A549 (cell line): Measurements from ENCODE around the gene CCR5. TPM values are rescaled to one million over a fixed set of nuclear protein-coding genes. Genes with fewer than 3 reads are reported as not detected.
"Not testable (repeated sequence)": the region's sequence is repeated elsewhere in the genome, so short reads cannot be mapped to it uniquely, and the experiment has no call there.

Source experiments
- ATAC-seq, 2 experiments: fragments of 200-7000 bp in 1 of 2; fragments of >200 bp in 1 of 2; cut with Nextera tagmentation in 1 of 2; cut with Tn5 transposase in 1 of 2; 3 replicates each; pipeline versions ENCODE4 v1.8.0 to v1.9.1; 2018 to 2020; ENCODE audit warnings: mild to moderate bottlenecking in 1 of 2, moderate library complexity in 1 of 2
- CTCF ChIA-PET: fragments of 300-600 bp; sonication (Branson Sonifier 250); formaldehyde crosslinking; extraction: SDS; loops from one replicate; lab custom pipeline; 2021; ENCODE audit warnings: antibody characterized with exemption, inconsistent platforms; lab: Yijun Ruan, JAX
- POLR2A ChIA-PET: fragments of 350-600 bp; formaldehyde crosslinking; extraction: SDS; loops from one replicate; lab custom pipeline; 2021; ENCODE audit warnings: antibody characterized with exemption, inconsistent platforms; lab: Yijun Ruan, JAX
- DNase-seq, 2 experiments: peaks; one replicate each; pipeline versions ENCODE4 v3.0.0 to v3.0.0-alpha.2; 2011 to 2016; ENCODE audit warnings: low read depth in 1 of 2, low spot score in 1 of 2
- FAIRE-seq: peaks from 2 replicates; lab custom pipeline; 2011; peaks lifted over from hg19 to GRCh38; lab: Jason Lieb, UNC
- H3K27ac ChIP-seq, 2 experiments: fragments of >200 bp; sonication (Bioruptor Twin); formaldehyde crosslinking; 3 replicates each; pipeline ENCODE4 v1.5.1; 2016 to 2017
- H3K4me1 ChIP-seq: fragments of >200 bp; sonication (Bioruptor Twin); formaldehyde crosslinking; 3 replicates; pipeline ENCODE4 v1.6.1; 2016
- H3K4me2 ChIP-seq: fragments of >200 bp; sonication (Bioruptor Twin); formaldehyde crosslinking; 3 replicates; pipeline ENCODE4 v1.6.1; 2016
- H3K4me3 ChIP-seq: fragments of >200 bp; sonication (Bioruptor Twin); formaldehyde crosslinking; 3 replicates; pipeline ENCODE4 v1.5.1; 2016
- H3K9me3 ChIP-seq: fragments of >200 bp; sonication (Bioruptor Twin); formaldehyde crosslinking; 3 replicates; pipeline ENCODE4 v1.6.1; 2016
- ATOH8 ChIP-seq: fragments of 250-450 bp; sonication (Bioruptor Pico); IDR thresholded peaks from 2 replicates; pipeline ENCODE4 v1.5.0; 2020; ENCODE audit warnings: low read depth, mild to moderate bottlenecking, moderate library complexity
- CTCF ChIP-seq: fragments of >200 bp; sonication (Bioruptor Twin); formaldehyde crosslinking; IDR thresholded peaks from 3 replicates; pipeline ENCODE4 v1.5.1; 2016
- EHF ChIP-seq: fragments of 250-450 bp; sonication (Bioruptor Pico); IDR thresholded peaks from 2 replicates; pipeline ENCODE4 v1.5.0; 2020; ENCODE audit warnings: mild to moderate bottlenecking
- ELK1 ChIP-seq: fragments of 150-350 bp; IDR thresholded peaks from 2 replicates; pipeline ENCODE4 v1.6.1; 2014; ENCODE audit warnings: low read depth, mild to moderate bottlenecking, low read length
- EP300 ChIP-seq, 2 experiments: fragments of >200 bp; sonication (Bioruptor Twin); formaldehyde crosslinking; IDR thresholded peaks; 2 replicates in 1 of 2; 3 replicates in 1 of 2; pipeline ENCODE4 v1.6.1; 2016 to 2017
- FOSB ChIP-seq: fragments of 250-450 bp; sonication (Bioruptor Pico); IDR thresholded peaks from 2 replicates; pipeline ENCODE4 v1.5.0; 2020; ENCODE audit warnings: mild to moderate bottlenecking, moderate library complexity
- GATA3 ChIP-seq: IDR thresholded peaks from 2 replicates; pipeline ENCODE4 v1.6.1; 2012; ENCODE audit warnings: borderline replicate concordance
- HDAC2 ChIP-seq: fragments of 200-600 bp; sonication (generic); IDR thresholded peaks from 2 replicates; pipeline ENCODE4 v1.6.1; 2016
- HEYL ChIP-seq: fragments of 250-450 bp; sonication (Bioruptor Pico); IDR thresholded peaks from 2 replicates; pipeline ENCODE4 v1.8.0; 2021; ENCODE audit warnings: mild to moderate bottlenecking, moderate library complexity
- HOXA7 ChIP-seq: fragments of 250-450 bp; sonication (Bioruptor Pico); IDR thresholded peaks from 2 replicates; pipeline ENCODE4 v1.5.0; 2020; ENCODE audit warnings: mild to moderate bottlenecking, moderate library complexity
- HOXB5 ChIP-seq: fragments of 250-450 bp; sonication (Bioruptor Pico); IDR thresholded peaks from 2 replicates; pipeline ENCODE4 v1.5.0; 2020; ENCODE audit warnings: mild to moderate bottlenecking, moderate library complexity
- JUN ChIP-seq, 2 experiments: fragments of >200 bp; sonication (Bioruptor Twin); formaldehyde crosslinking; IDR thresholded peaks; 2 replicates in 1 of 2; 3 replicates in 1 of 2; pipeline ENCODE4 v1.6.1; 2016 to 2017
- MAX ChIP-seq: IDR thresholded peaks from 2 replicates; pipeline ENCODE4 v1.6.1; 2012
- MAZ ChIP-seq: fragments of 150-350 bp; IDR thresholded peaks from 2 replicates; pipeline ENCODE4 v1.6.1; 2014; ENCODE audit warnings: antibody characterized with exemption, low read depth, low read length, borderline replicate concordance
- NR3C1 ChIP-seq: fragments of >200 bp; sonication (Bioruptor Twin); formaldehyde crosslinking; IDR thresholded peaks from 3 replicates; pipeline ENCODE4 v1.6.1; 2017
- PBX3 ChIP-seq: IDR thresholded peaks from 2 replicates; pipeline ENCODE4 v1.6.1; 2012
- RCOR1 ChIP-seq: fragments of 150-350 bp; IDR thresholded peaks from 2 replicates; pipeline ENCODE4 v1.6.1; 2014; ENCODE audit warnings: antibody characterized with exemption, low read length, low read depth
- REST ChIP-seq: fragments of 200-600 bp; sonication (generic); IDR thresholded peaks from 2 replicates; pipeline ENCODE4 v1.6.1; 2016; ENCODE audit warnings: antibody characterized with exemption, mild to moderate bottlenecking, moderate library complexity
- SREBF2 ChIP-seq: fragments of 450-650 bp; IDR thresholded peaks from 2 replicates; pipeline ENCODE4 v1.6.1; 2014; ENCODE audit warnings: mild to moderate bottlenecking, moderate library complexity
- USF2 ChIP-seq: fragments of 450-650 bp; IDR thresholded peaks from 2 replicates; pipeline ENCODE4 v1.6.1; 2014; ENCODE audit warnings: antibody characterized with exemption
- ZC3H11A ChIP-seq: fragments of 450-650 bp; IDR thresholded peaks from 2 replicates; pipeline ENCODE4 v1.6.1; 2014; ENCODE audit warnings: antibody characterized with exemption, mild to moderate bottlenecking
- ZNF302 ChIP-seq: fragments of 250-450 bp; sonication (Bioruptor Pico); IDR thresholded peaks from 2 replicates; pipeline ENCODE4 v1.9.0; 2021; ENCODE audit warnings: inconsistent platforms, mild to moderate bottlenecking, moderate library complexity
- WGBS: methylation state at CpG from one replicate; pipeline ENCODE4 v1.1.6; 2017; ENCODE audit errors: missing lambda C conversion rate; 5-methylcytosine and 5-hydroxymethylcytosine counted together
- polyA plus RNA-seq, 4 experiments: library from polyadenylated mRNA; depleted of rRNA in 3 of 4; stranded (reverse); fragments of >200 nt; fragmentation: RNase III in 1 of 4; extraction: RNeasy Plus Mini Kit Qiagen cat#74134 plus additional on column Dnase treatment in 1 of 4; gene quantifications; 2 replicates in 3 of 4; 3 replicates in 1 of 4; pipeline ENCODE4 v1.2.3, GENCODE V29; 2011 to 2017

Gene CCR5
- polyA plus RNA-seq, 2 of the 4 experiments (the other 2 are of a cell fraction): not detected

GRCh38 chr3:46383951-46384330 is 13.2 kb downstream of the CCR5 start:
- H3K27ac ChIP-seq: no peak overlapping the region
- ATAC-seq (no peak), DNase-seq (no peak), FAIRE-seq (no peak)
- no peaks in the 10 kb centered on the region for H3K9me3 ChIP-seq
- H3K4me2 ChIP-seq: no peak overlapping the region
- no peaks in the 10 kb centered on the region for H3K4me1 ChIP-seq
- ChIA-PET CTCF (no interaction called here), POLR2A (no interaction called here)
- TF ChIP-seq ZC3H11A: no peak
- TF ChIP-seq SREBF2: no peak
- no peak for TF ChIP-seq ZNF302
- H3K4me3 ChIP-seq: no peak overlapping the region
- 41% methylated on average over 5 of the region's 5 CpGs for WGBS

- Histone ChIP-seq H3K4me1 (no peaks in the 10 kb centered on the region), H3K27ac (no peak overlapping the region), H3K9me3 (no peaks in the 10 kb centered on the region), H3K4me2 (no peak overlapping the region), H3K4me3 (no peak overlapping the region)
- WGBS: 12% methylated on average over 4 of the region's 4 CpGs
- ChIA-PET POLR2A (no interaction called here), CTCF (interaction anchor here (0.8 kb wide), 1 partner anchor 8 kb away, joined by 3 read pairs; no protein-coding TSS in a partner anchor)
- ATAC-seq: no peak
- DNase-seq: peak in 1 of 2 experiments; percentile 10
- no peak for TF ChIP-seq GATA3
- TF ChIP-seq JUN (IDR thresholded peaks at IDR 0.05): no peak
- TF ChIP-seq HEYL (CRISPR knock-in tag): no peak
- FAIRE-seq: no peak
These were observed 15.5 kb downstream of the CCR5 start for GRCh38 chr3:46386205-46386604.

GRCh38 chr3:46388847-46389246 is 18.1 kb downstream of the CCR5 start:
- H3K4me3 ChIP-seq, H3K4me1 ChIP-seq, POLR2A ChIA-PET, ATAC-seq, H3K9me3 ChIP-seq, DNase-seq, H3K27ac ChIP-seq, H3K4me2 ChIP-seq, CTCF ChIA-PET, FAIRE-seq: not testable (repeated sequence)
- 84% methylated on average over 4 of the region's 4 CpGs for WGBS

GRCh38 chr3:46389306-46389705 is 18.6 kb downstream of the CCR5 start:
- CTCF ChIA-PET: no interaction called here
- POLR2A ChIA-PET: no interaction called here
- Histone ChIP-seq H3K27ac (no peak overlapping the region), H3K4me1 (no peaks in the 10 kb centered on the region), H3K4me2 (no peak overlapping the region), H3K9me3 (no peaks in the 10 kb centered on the region), H3K4me3 (no peak overlapping the region)
- DNase-seq (no peak), FAIRE-seq (no peak), ATAC-seq (no peak)
- WGBS: 59% methylated on average over 6 of the region's 6 CpGs
- TF ChIP-seq EHF (CRISPR knock-in tag) (no peak), RCOR1 (no peak), ATOH8 (CRISPR knock-in tag) (no peak), EP300 (IDR thresholded peaks at IDR 0.05) (no peak), FOSB (CRISPR knock-in tag) (no peak), MAZ (no peak), HDAC2 (no peak), PBX3 (no peak), ZNF302 (no peak), ZC3H11A (no peak), ELK1 (no peak), HOXB5 (CRISPR knock-in tag) (no peak), USF2 (no peak), HOXA7 (no peak), NR3C1 (no peak), REST (no peak), MAX (no peak), CTCF (no peak)
